OCI-LY1 (cell line): ENCODE data around the gene METTL26.

ENCODE experiments used
- H2AFZ ChIP-seq: fragments of 200-600 bp; sonication (generic), shearing (Covaris generic); 2 replicates; pipeline ENCODE4 v1.6.0; 2014; ENCODE audit warnings: antibody characterized with exemption, mild to moderate bottlenecking, low read length
- H3F3A ChIP-seq: fragments of 200-600 bp; sonication (generic), shearing (Covaris generic); 2 replicates; pipeline ENCODE4 v1.6.0; 2014; ENCODE audit warnings: mild to moderate bottlenecking, antibody characterized with exemption, low read length, moderate library complexity; ENCODE audit not compliant: insufficient read depth
- H3K27ac ChIP-seq: fragments of 200-600 bp; sonication (generic); 2 replicates; pipeline ENCODE4 v1.5.1; 2014; ENCODE audit warnings: low read length, mixed run types, mild to moderate bottlenecking, low read depth; ENCODE audit not compliant: poor library complexity, severe bottlenecking
- H3K27me3 ChIP-seq: fragments of 200-600 bp; sonication (generic); 2 replicates; pipeline ENCODE4 v1.6.0; 2014; ENCODE audit warnings: antibody characterized with exemption, mild to moderate bottlenecking, low read length, moderate library complexity; ENCODE audit not compliant: insufficient read depth
- H3K36me3 ChIP-seq: fragments of 200-600 bp; sonication (generic); 2 replicates; pipeline ENCODE4 v1.6.1; 2014; ENCODE audit warnings: mild to moderate bottlenecking, antibody characterized with exemption, low read length, moderate library complexity, mixed read lengths; ENCODE audit not compliant: insufficient read depth
- H3K4me1 ChIP-seq: fragments of 200-600 bp; sonication (generic); 2 replicates; pipeline ENCODE4 v1.5.1; 2014; ENCODE audit warnings: mild to moderate bottlenecking, low read length, moderate library complexity; ENCODE audit not compliant: insufficient read depth, severe bottlenecking
- H3K4me2 ChIP-seq: fragments of 200-600 bp; sonication (generic), shearing (Covaris generic); 2 replicates; pipeline ENCODE4 v1.6.1; 2014; ENCODE audit warnings: low read length
- H3K4me3 ChIP-seq: fragments of 200-600 bp; sonication (generic); 2 replicates; pipeline ENCODE4 v1.5.1; 2014; ENCODE audit warnings: low read length, low read depth, mild to moderate bottlenecking, mixed read lengths; ENCODE audit not compliant: poor library complexity, severe bottlenecking
- H3K79me2 ChIP-seq: fragments of 200-600 bp; shearing (Covaris generic); 2 replicates; pipeline ENCODE4 v1.6.1; 2016; ENCODE audit warnings: mixed run types, low read length, mixed read lengths; ENCODE audit not compliant: insufficient read depth
- H3K9ac ChIP-seq: fragments of 200-600 bp; sonication (generic), shearing (Covaris generic); 2 replicates; pipeline ENCODE4 v1.6.1; 2014; ENCODE audit warnings: mild to moderate bottlenecking, low read length, mixed read lengths
- H3K9me2 ChIP-seq: fragments of 200-600 bp; sonication (generic), shearing (Covaris generic); 2 replicates; pipeline ENCODE4 v1.6.1; 2014; ENCODE audit warnings: low read depth, mild to moderate bottlenecking, low read length, mixed read lengths
- H3K9me3 ChIP-seq: fragments of 200-600 bp; shearing (Covaris generic); 2 replicates; pipeline ENCODE4 v1.6.1; 2014; ENCODE audit warnings: low read length, mixed read lengths
- H4K20me1 ChIP-seq: fragments of 200-600 bp; sonication (generic), shearing (Covaris generic); 2 replicates; pipeline ENCODE4 v1.6.0; 2016; ENCODE audit warnings: mild to moderate bottlenecking, low read length; ENCODE audit not compliant: insufficient read depth
- EZH2 ChIP-seq: fragments of 200-600 bp; sonication (generic), shearing (Covaris generic); IDR thresholded peaks from 2 replicates; pipeline ENCODE4 v1.8.0; 2017; ENCODE audit warnings: borderline replicate concordance, mixed run types, mild to moderate bottlenecking, antibody characterized with exemption, low read length, moderate library complexity, mixed read lengths
- TF ChIP-seq, protein P1 (sequence below): fragments of 200-600 bp; sonication (generic), shearing (Covaris generic); IDR thresholded peaks from 2 replicates; pipeline ENCODE4 v1.5.1; 2017; ENCODE audit warnings: mild to moderate bottlenecking, antibody characterized with exemption, low read length, moderate library complexity, mixed read lengths

The METTL26 gene

DNA sequence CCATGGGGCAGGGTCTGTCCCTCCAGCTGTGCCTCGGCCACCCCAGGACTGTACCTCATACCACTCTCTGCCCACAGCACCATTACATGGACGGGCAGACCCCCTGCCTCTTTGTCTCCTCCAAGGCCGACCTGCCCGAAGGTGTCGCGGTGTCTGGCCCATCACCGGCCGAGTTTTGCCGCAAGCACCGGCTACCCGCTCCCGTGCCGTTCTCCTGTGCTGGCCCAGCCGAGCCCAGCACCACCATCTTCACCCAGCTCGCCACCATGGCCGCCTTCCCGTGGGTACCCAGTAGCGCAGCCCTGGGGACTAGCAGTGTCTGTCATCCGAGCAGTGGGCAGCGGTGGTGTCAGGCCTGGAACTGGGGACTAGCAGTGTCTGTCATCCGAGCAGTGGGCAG is 36.7 kb upstream of the METTL26 start:
- Histone ChIP-seq H3K36me3 (peaks cover 51% of the 10 kb centered on the region), H3K4me2 (no peak overlapping the region), H2AFZ (no peak overlapping the region), H3K27me3 (no peaks in the 10 kb centered on the region), H3K27ac (no peak overlapping the region), H3K9ac (no peak overlapping the region), H3K79me2 (no peaks in the 10 kb centered on the region), H3K9me2 (no peaks in the 10 kb centered on the region), H3K9me3 (no peaks in the 10 kb centered on the region), H3K4me1 (peaks cover 20% of the 10 kb centered on the region), H3K4me3 (no peak overlapping the region), H3F3A (no peaks in the 10 kb centered on the region), H4K20me1 (no peaks in the 10 kb centered on the region)
- no peak for TF ChIP-seq EZH2
- TF ChIP-seq, protein P1, sequence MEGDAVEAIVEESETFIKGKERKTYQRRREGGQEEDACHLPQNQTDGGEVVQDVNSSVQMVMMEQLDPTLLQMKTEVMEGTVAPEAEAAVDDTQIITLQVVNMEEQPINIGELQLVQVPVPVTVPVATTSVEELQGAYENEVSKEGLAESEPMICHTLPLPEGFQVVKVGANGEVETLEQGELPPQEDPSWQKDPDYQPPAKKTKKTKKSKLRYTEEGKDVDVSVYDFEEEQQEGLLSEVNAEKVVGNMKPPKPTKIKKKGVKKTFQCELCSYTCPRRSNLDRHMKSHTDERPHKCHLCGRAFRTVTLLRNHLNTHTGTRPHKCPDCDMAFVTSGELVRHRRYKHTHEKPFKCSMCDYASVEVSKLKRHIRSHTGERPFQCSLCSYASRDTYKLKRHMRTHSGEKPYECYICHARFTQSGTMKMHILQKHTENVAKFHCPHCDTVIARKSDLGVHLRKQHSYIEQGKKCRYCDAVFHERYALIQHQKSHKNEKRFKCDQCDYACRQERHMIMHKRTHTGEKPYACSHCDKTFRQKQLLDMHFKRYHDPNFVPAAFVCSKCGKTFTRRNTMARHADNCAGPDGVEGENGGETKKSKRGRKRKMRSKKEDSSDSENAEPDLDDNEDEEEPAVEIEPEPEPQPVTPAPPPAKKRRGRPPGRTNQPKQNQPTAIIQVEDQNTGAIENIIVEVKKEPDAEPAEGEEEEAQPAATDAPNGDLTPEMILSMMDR, result no peak

DNA sequence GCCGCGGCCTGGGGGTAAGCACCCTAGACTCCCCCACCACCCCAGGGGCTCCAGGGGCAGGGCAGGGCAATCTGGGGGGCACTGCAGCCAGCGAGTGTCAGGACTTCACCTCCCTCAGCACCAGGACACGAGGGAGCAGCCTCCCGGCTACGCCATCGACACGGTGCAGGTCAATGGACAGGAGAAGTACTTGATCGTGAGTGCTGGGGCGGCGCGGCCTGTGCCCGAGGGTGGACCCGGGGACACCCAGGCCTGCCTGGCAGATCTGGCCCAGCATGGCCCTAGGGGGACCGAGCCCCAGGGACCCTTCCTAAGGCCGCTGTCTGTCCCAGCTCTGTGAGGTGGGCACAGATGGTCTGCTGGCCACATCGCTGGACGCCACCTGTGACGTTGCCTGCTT is 36.3 kb upstream of the METTL26 start:
- no peak overlapping the region for H3K4me2 ChIP-seq
- no peaks in the 10 kb centered on the region for H3K9me3 ChIP-seq
- TF ChIP-seq, protein P1, result no peak
- TF ChIP-seq EZH2, result no peak
- H4K20me1 ChIP-seq, result no peaks in the 10 kb centered on the region
- H3K79me2 ChIP-seq, result no peaks in the 10 kb centered on the region
- H3K4me1 ChIP-seq, result peaks cover 21% of the 10 kb centered on the region
- H3K9ac ChIP-seq, result no peak overlapping the region
- H3F3A ChIP-seq, result no peaks in the 10 kb centered on the region
- H3K27ac ChIP-seq, result no peak overlapping the region
- no peaks in the 10 kb centered on the region for H3K9me2 ChIP-seq
- no peak overlapping the region for H3K4me3 ChIP-seq
- no peak overlapping the region for H2AFZ ChIP-seq
- H3K27me3 ChIP-seq, result no peaks in the 10 kb centered on the region
- peaks cover 51% of the 10 kb centered on the region for H3K36me3 ChIP-seq

DNA sequence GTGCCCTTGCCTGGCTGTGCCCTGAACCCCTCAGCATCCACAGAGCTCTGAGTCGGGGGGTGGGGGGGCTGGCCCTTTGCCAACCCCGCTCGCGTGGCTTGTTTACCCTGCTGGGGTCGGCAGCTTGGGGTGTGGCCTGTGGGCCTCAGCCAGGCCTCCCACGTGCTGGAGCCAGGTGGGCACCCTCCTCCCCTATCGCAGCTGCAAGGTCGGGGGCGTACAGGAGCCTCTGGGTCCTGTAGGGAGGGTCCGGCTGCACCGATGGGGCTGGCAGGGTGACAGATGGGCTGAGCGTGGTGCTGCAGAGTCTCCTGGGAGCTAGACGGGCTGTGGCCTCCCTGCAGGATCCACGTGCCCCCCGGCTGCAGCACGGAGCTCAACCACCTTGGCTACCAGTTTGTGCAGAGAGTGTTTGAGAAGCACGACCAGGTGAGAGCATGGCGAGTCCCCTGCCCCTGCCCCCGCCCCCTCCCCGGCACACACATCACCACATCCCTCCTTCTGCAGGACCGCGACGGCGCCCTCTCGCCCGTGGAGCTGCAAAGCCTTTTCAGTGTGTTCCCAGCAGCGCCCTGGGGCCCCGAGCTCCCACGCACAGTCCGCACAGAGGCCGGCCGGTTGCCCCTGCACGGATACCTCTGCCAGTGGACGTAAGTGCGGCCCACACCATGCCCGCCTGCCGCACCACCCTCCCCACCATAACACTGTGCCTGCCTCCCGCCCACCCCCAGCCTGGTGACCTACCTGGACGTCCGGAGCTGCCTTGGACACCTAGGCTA is 35.4 kb upstream of the METTL26 start:
- TF ChIP-seq, protein P1, result no peak
- no peak for TF ChIP-seq EZH2

More for the DNA sequence above, 35.4 kb upstream of the METTL26 start:
- Histone ChIP-seq H4K20me1 (no peaks in the 10 kb centered on the region), H3K27me3 (no peaks in the 10 kb centered on the region), H3K36me3 (peaks cover 51% of the 10 kb centered on the region), H2AFZ (no peak overlapping the region), H3K27ac (no peak overlapping the region), H3K4me3 (no peak overlapping the region), H3K79me2 (no peaks in the 10 kb centered on the region), H3K9ac (no peak overlapping the region), H3K4me2 (no peak overlapping the region), H3K9me2 (no peaks in the 10 kb centered on the region), H3K4me1 (peaks cover 16% of the 10 kb centered on the region), H3K9me3 (no peaks in the 10 kb centered on the region), H3F3A (no peaks in the 10 kb centered on the region)
